GM04504 (cell line): ENCODE measurements around the gene PADI6.
"Not testable (repeated sequence)": the region's sequence is repeated elsewhere in the genome, so short reads cannot be mapped to it uniquely, and the experiment has no call there.

ENCODE experiments used
- DNase-seq: peaks from one replicate; pipeline ENCODE4 v3.0.0-alpha.2; 2012; ENCODE audit warnings: low read depth

PADI6 gene

GRCh38 chr1:17371896-17372295 is at the start of gene PADI6:
PADI6 (plus strand) TSS chr1:17372196; CDS start chr1:17372246, 50 bp downstream.
- DNase-seq: no peak

GRCh38 chr1:17328855-17329254 is 43.1 kb upstream of the PADI6 start:
- no peak for DNase-seq

GRCh38 chr1:17329610-17330009 is 42.4 kb upstream of the PADI6 start:
- no peak for DNase-seq

GRCh38 chr1:17330856-17331255 is 41.1 kb upstream of the PADI6 start:
- no peak for DNase-seq

GRCh38 chr1:17333081-17333480 is 38.9 kb upstream of the PADI6 start:
- DNase-seq: no peak

- DNase-seq: peak; percentile 46
These were observed 35.9 kb upstream of the PADI6 start for GRCh38 chr1:17335821-17336710.

- DNase-seq: no peak
These were observed 33.1 kb upstream of the PADI6 start for GRCh38 chr1:17338706-17339493.

GRCh38 chr1:17339521-17339920 is 32.5 kb upstream of the PADI6 start:
- DNase-seq: no peak

GRCh38 chr1:17340358-17340757 is 31.6 kb upstream of the PADI6 start:
- no peak for DNase-seq

GRCh38 chr1:17342014-17342441 is 30.0 kb upstream of the PADI6 start:
- DNase-seq: no peak

- DNase-seq: not testable (repeated sequence)
These were observed 26.5 kb upstream of the PADI6 start for GRCh38 chr1:17345506-17345905.

- no peak for DNase-seq
These were observed 25.8 kb upstream of the PADI6 start for GRCh38 chr1:17346046-17346789.

- no peak for DNase-seq
These were observed 24.0 kb upstream of the PADI6 start for GRCh38 chr1:17347769-17348592.

- no peak for DNase-seq
These were observed 23.3 kb upstream of the PADI6 start for GRCh38 chr1:17348593-17349234.

GRCh38 chr1:17350083-17350482 is 21.9 kb upstream of the PADI6 start:
- DNase-seq: no peak

- DNase-seq: no peak
These were observed 21.0 kb upstream of the PADI6 start for GRCh38 chr1:17350928-17351446.

GRCh38 chr1:17351598-17352324 is 20.2 kb upstream of the PADI6 start:
- DNase-seq: no peak

- no peak for DNase-seq
These were observed 19.5 kb upstream of the PADI6 start for GRCh38 chr1:17352419-17352909.

GRCh38 chr1:17355898-17356297 is 16.1 kb upstream of the PADI6 start:
- no peak for DNase-seq
